RWPE2 (cell line): Measurements from ENCODE around the gene PUM2.

Experiments used
- ATAC-seq: fragments of 200-7000 bp; cut with Tn5 transposase; 3 replicates; pipeline ENCODE4 v1.9.1; 2021; ENCODE audit warnings: low read depth
- DNase-seq: peaks from one replicate; pipeline ENCODE4 v3.0.0-alpha.2; 2020; ENCODE audit warnings: low spot score
- H3K27ac ChIP-seq: fragments of 450-650 bp; 2 replicates; pipeline ENCODE4 v1.5.1; 2017; ENCODE audit warnings: mild to moderate bottlenecking; ENCODE audit not compliant: poor library complexity, severe bottlenecking
- H3K27me3 ChIP-seq: fragments of 250-450 bp; sonication (Bioruptor Pico); 2 replicates; pipeline ENCODE4 v1.5.1; 2021; ENCODE audit warnings: mild to moderate bottlenecking, moderate library complexity; ENCODE audit not compliant: insufficient read depth, poor library complexity, severe bottlenecking
- H3K36me3 ChIP-seq: fragments of 250-450 bp; sonication (Bioruptor Pico); 2 replicates; pipeline ENCODE4 v1.5.1; 2020; ENCODE audit warnings: low read depth, mild to moderate bottlenecking, moderate library complexity
- H3K4me1 ChIP-seq: fragments of 250-450 bp; sonication (Bioruptor Pico); 2 replicates; pipeline ENCODE4 v1.5.1; 2021; ENCODE audit warnings: mild to moderate bottlenecking, moderate library complexity; ENCODE audit not compliant: insufficient read depth, poor library complexity, severe bottlenecking
- H3K4me3 ChIP-seq: fragments of 250-450 bp; sonication (Bioruptor Pico); 2 replicates; pipeline ENCODE4 v1.5.1; 2021; ENCODE audit warnings: mild to moderate bottlenecking, moderate library complexity; ENCODE audit not compliant: severe bottlenecking
- H3K9me3 ChIP-seq: fragments of 250-450 bp; sonication (Bioruptor Pico); 2 replicates; pipeline ENCODE4 v1.5.1; 2021; ENCODE audit warnings: mild to moderate bottlenecking, moderate library complexity; ENCODE audit not compliant: severe bottlenecking
- TF ChIP-seq, protein P1 (sequence below): fragments of 450-650 bp; IDR thresholded peaks from one replicate; pipeline ENCODE4 v1.5.1; 2017; ENCODE audit warnings: mild to moderate bottlenecking, moderate library complexity; ENCODE audit not compliant: poor library complexity, severe bottlenecking

Gene PUM2

GRCh38 chr2:20322527-20323300 is 27.9 kb downstream of the PUM2 start:
- no peak for ATAC-seq
- no peak overlapping the region for H3K4me3 ChIP-seq
- TF ChIP-seq, protein P1, sequence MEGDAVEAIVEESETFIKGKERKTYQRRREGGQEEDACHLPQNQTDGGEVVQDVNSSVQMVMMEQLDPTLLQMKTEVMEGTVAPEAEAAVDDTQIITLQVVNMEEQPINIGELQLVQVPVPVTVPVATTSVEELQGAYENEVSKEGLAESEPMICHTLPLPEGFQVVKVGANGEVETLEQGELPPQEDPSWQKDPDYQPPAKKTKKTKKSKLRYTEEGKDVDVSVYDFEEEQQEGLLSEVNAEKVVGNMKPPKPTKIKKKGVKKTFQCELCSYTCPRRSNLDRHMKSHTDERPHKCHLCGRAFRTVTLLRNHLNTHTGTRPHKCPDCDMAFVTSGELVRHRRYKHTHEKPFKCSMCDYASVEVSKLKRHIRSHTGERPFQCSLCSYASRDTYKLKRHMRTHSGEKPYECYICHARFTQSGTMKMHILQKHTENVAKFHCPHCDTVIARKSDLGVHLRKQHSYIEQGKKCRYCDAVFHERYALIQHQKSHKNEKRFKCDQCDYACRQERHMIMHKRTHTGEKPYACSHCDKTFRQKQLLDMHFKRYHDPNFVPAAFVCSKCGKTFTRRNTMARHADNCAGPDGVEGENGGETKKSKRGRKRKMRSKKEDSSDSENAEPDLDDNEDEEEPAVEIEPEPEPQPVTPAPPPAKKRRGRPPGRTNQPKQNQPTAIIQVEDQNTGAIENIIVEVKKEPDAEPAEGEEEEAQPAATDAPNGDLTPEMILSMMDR: no peak
- DNase-seq: no peak
- no peaks in the 10 kb centered on the region for H3K9me3 ChIP-seq
- H3K27ac ChIP-seq: no peak overlapping the region
- H3K4me1 ChIP-seq: peaks cover 5% of the 10 kb centered on the region
- no peaks in the 10 kb centered on the region for H3K27me3 ChIP-seq
- peaks cover 97% of the 10 kb centered on the region for H3K36me3 ChIP-seq

- Histone ChIP-seq H3K9me3 (no peaks in the 10 kb centered on the region), H3K4me1 (peaks cover 6% of the 10 kb centered on the region), H3K4me3 (no peak overlapping the region), H3K27ac (no peak overlapping the region), H3K36me3 (peaks cover 95% of the 10 kb centered on the region), H3K27me3 (no peaks in the 10 kb centered on the region)
- TF ChIP-seq, protein P1: no peak
- ATAC-seq: no peak
- no peak for DNase-seq
Measured at GRCh38 chr2:20317690-20318089, 33.0 kb downstream of the PUM2 start.

- no peak for DNase-seq
- H3K27me3 ChIP-seq: no peaks in the 10 kb centered on the region
- H3K36me3 ChIP-seq: peaks cover 95% of the 10 kb centered on the region
- H3K4me3 ChIP-seq: no peak overlapping the region
- ATAC-seq: no peak
- no peak overlapping the region for H3K27ac ChIP-seq
- TF ChIP-seq, protein P1: no peak
- peaks cover 6% of the 10 kb centered on the region for H3K4me1 ChIP-seq
- H3K9me3 ChIP-seq: no peaks in the 10 kb centered on the region
Measured at GRCh38 chr2:20317197-20317596, 33.4 kb downstream of the PUM2 start.

DNA sequence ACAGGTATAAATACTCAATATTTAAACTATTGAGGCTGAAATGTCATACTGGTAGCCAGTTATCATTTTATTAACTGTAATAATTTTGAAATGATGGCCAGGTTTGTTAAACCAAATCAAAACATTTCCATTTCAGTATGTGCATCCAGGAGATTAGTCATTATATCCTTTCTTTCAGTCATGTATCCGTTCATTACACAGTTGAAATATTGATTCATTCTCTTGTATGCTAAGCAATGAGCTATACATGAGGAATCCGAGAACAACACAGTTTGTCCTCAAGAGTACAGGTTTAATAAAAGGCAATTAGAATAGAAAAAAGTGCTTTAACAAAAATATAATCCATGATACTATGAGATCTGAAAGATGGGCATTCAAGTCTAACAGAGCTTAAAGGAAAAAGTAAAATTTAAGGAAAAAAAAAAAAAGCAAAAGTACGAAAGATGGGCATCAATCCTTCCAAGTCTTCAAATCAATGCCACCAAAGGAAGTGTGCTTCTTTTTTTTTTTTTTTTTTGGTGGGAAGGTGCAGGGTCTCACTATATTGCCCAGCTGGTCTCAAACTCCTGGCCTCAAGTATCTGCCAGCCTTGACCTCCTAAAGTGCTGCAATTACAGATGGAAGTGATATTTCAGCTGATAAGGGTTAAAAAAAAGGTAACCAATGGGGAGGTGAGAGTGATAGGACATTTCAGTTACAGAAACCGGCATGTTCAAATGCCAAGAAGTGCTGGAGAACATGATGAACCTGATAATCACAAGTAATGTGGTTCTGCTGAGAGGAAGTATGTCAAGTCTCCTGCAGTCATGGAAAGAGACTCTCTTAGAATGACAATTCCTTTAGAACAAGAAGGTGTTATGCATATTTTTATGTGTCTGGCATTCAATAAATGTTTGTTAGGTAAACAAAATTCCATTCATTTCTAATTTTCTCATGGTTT is 35.8 kb downstream of the PUM2 start:
- peak; percentile 48; the same call in 1 of the 3 replicates for ATAC-seq

More for the DNA sequence above, 35.8 kb downstream of the PUM2 start:
- Histone ChIP-seq H3K36me3 (peaks cover 95% of the 10 kb centered on the region), H3K9me3 (no peaks in the 10 kb centered on the region), H3K27me3 (no peaks in the 10 kb centered on the region), H3K4me3 (no peak overlapping the region), H3K27ac (peak overlapping the region; percentile 17), H3K4me1 (peaks cover 6% of the 10 kb centered on the region)
- TF ChIP-seq, protein P1: no peak
- no peak for DNase-seq
